K562 (cell line): ENCODE data around the gene PDLIM7. TPM values are rescaled to one million over a fixed set of nuclear protein-coding genes. Genes with fewer than 3 reads are reported as not detected.

Experiments used
- ATAC-seq: fragments of 200-7000 bp; cut with Tn5 transposase; 3 replicates; pipeline ENCODE4 v1.9.1; 2020; ENCODE audit warnings: moderate library complexity
- BruUV-seq: library from RNA; stranded (reverse); fragments of 400-500 nt; replicated peaks from 2 replicates; lab custom pipeline; 2021; lab: Mats Ljungman, UMichigan
- CTCF ChIA-PET: fragments of 300-600 bp; formaldehyde crosslinking; extraction: SDS; loops from one replicate; lab custom pipeline; 2021; ENCODE audit warnings: low intra/inter-chr PET ratio; lab: Yijun Ruan, JAX
- POLR2A ChIA-PET: fragments of 300-600, 350-650 bp; sonication (Branson Sonifier 250); formaldehyde crosslinking; extraction: SDS; loops from one replicate; lab custom pipeline; 2021; ENCODE audit warnings: antibody characterized with exemption, inconsistent platforms; lab: Yijun Ruan, JAX
- DNase-seq, 4 experiments: peaks; one replicate each; pipeline versions ENCODE4 v3.0.0 to v3.0.0-alpha.2; 2011 to 2018; ENCODE audit warnings: low spot score in 3 of 4, mixed read lengths in 3 of 4; ENCODE audit errors: extremely low read depth in 1 of 4
- FAIRE-seq: peaks from 2 replicates; lab custom pipeline; 2011; peaks lifted over from hg19 to GRCh38; lab: Jason Lieb, UNC
- H2AFZ ChIP-seq: 2 replicates; pipeline ENCODE4 v1.6.0; 2011; ENCODE audit warnings: low read depth, low read length, control low read depth, inconsistent platforms
- H3K27ac ChIP-seq: fragments of 200-600 bp; 3 replicates; pipeline ENCODE4 v1.8.0; 2011; ENCODE audit warnings: low read depth, mild to moderate bottlenecking, control low read depth, inconsistent platforms, low read length, moderate library complexity, mixed read lengths; ENCODE audit errors: extremely low read depth
- H3K27me3 ChIP-seq, 2 experiments: fragments of 300-600 bp in 1 of 2; 2 replicates in 1 of 2; 3 replicates in 1 of 2; pipeline versions ENCODE4 v1.6.0 to v1.8.0; 2011; ENCODE audit warnings: inconsistent platforms in 2 of 2, low read length in 2 of 2, mild to moderate bottlenecking in 1 of 2, mixed read lengths in 1 of 2, moderate library complexity in 1 of 2; ENCODE audit not compliant: control insufficient read depth in 2 of 2, insufficient read depth in 2 of 2
- H3K36me3 ChIP-seq: fragments of 300-600 bp; 3 replicates; pipeline ENCODE4 v1.8.0; 2011; ENCODE audit warnings: mild to moderate bottlenecking, low read length, inconsistent platforms; ENCODE audit not compliant: control insufficient read depth, insufficient read depth
- H3K4me1 ChIP-seq, 2 experiments: fragments of 200-600 bp in 1 of 2; replicated peaks in 1 of 2; 2 replicates in 1 of 2; 3 replicates in 1 of 2; pipeline versions ENCODE4 v1.5.1 to v1.8.0; 2011; ENCODE audit warnings: inconsistent platforms in 2 of 2, low read length in 2 of 2, mild to moderate bottlenecking in 1 of 2, mixed read lengths in 1 of 2, moderate library complexity in 1 of 2; ENCODE audit not compliant: control insufficient read depth in 2 of 2, insufficient read depth in 2 of 2
- H3K4me2 ChIP-seq: 2 replicates; pipeline ENCODE4 v1.6.1; 2011; ENCODE audit warnings: low read length, control low read depth, inconsistent platforms, mixed read lengths; ENCODE audit not compliant: insufficient read depth
- H3K4me3 ChIP-seq: fragments of 200-600 bp; sonication (generic), shearing (Covaris generic); 2 replicates; pipeline ENCODE4 v1.5.1; 2016; ENCODE audit warnings: control low read depth, inconsistent platforms
- H3K79me2 ChIP-seq: fragments of 200-600 bp; 3 replicates; pipeline ENCODE4 v1.8.0; 2011; ENCODE audit warnings: low read length, inconsistent platforms; ENCODE audit not compliant: control insufficient read depth, insufficient read depth
- H3K9ac ChIP-seq, 2 experiments: 2 replicates each; pipeline versions ENCODE4 v1.6.0 to v1.6.1; 2011; ENCODE audit warnings: low read depth in 2 of 2, low read length in 2 of 2, control low read depth in 1 of 2, inconsistent platforms in 1 of 2, mild to moderate bottlenecking in 1 of 2, mixed read lengths in 1 of 2; ENCODE audit not compliant: insufficient read depth in 1 of 2
- H3K9me1 ChIP-seq: one replicate; pipeline ENCODE4 v1.6.0; 2011; ENCODE audit warnings: inconsistent platforms, mild to moderate bottlenecking, low read length, moderate library complexity; ENCODE audit not compliant: control insufficient read depth, insufficient read depth
- H3K9me3 ChIP-seq: replicated peaks from 2 replicates; pipeline ENCODE4 v1.5.1; 2011; ENCODE audit warnings: low read depth, low read length, inconsistent platforms; ENCODE audit not compliant: control insufficient read depth, insufficient read depth
- H4K20me1 ChIP-seq: replicated peaks from 2 replicates; pipeline ENCODE4 v1.6.1; 2011; ENCODE audit warnings: low read length, inconsistent platforms, mixed read lengths; ENCODE audit not compliant: control insufficient read depth, insufficient read depth
- BMI1 ChIP-seq: fragments of 150-350 bp; IDR thresholded peaks from 2 replicates; pipeline ENCODE4 v1.6.1; 2014; ENCODE audit warnings: low read length
- CHD1 ChIP-seq: fragments of 200-600 bp; sonication (generic); IDR thresholded peaks from one replicate; pipeline ENCODE4 v1.6.1; 2012; ENCODE audit warnings: mild to moderate bottlenecking, moderate library complexity, low read length, inconsistent platforms
- E2F6 ChIP-seq, 2 experiments: IDR thresholded peaks; 2 replicates each; pipeline ENCODE4 v1.6.1; 2011; ENCODE audit warnings: borderline replicate concordance in 1 of 2, control low read depth in 1 of 2, low read depth in 1 of 2, low read length in 1 of 2, mild to moderate bottlenecking in 1 of 2, mixed read lengths in 1 of 2, moderate library complexity in 1 of 2; ENCODE audit not compliant: insufficient read depth in 1 of 2, insufficient read length in 1 of 2, poor library complexity in 1 of 2, severe bottlenecking in 1 of 2; ENCODE audit errors: extremely low read depth in 1 of 2
- EWSR1 ChIP-seq: fragments of 450-650 bp; IDR thresholded peaks from 2 replicates; pipeline ENCODE4 v1.6.1; 2018; ENCODE audit warnings: borderline replicate concordance, mild to moderate bottlenecking, low read depth, moderate library complexity; ENCODE audit not compliant: partially characterized antibody
- GABPB1 ChIP-seq: sonication (generic); formaldehyde crosslinking; IDR thresholded peaks from 2 replicates; pipeline ENCODE4 v1.8.0; 2022; ENCODE audit warnings: mild to moderate bottlenecking, missing genetic modification reagents
- HDAC6 ChIP-seq: IDR thresholded peaks from 2 replicates; pipeline ENCODE4 v1.6.1; 2012; ENCODE audit warnings: low read depth, mild to moderate bottlenecking, control low read depth, inconsistent platforms, low read length, moderate library complexity
- HIVEP1 ChIP-seq: fragments of 250-450 bp; sonication (Bioruptor Pico); IDR thresholded peaks from 2 replicates; pipeline ENCODE4 v1.4.0; 2020; ENCODE audit warnings: mild to moderate bottlenecking
- NELFE ChIP-seq: IDR thresholded peaks from 2 replicates; pipeline ENCODE4 v1.6.1; 2011; ENCODE audit warnings: mild to moderate bottlenecking; ENCODE audit not compliant: insufficient read depth, insufficient read length
- POLR2H ChIP-seq: IDR thresholded peaks from 2 replicates; pipeline ENCODE4 v1.6.1; 2016; ENCODE audit warnings: missing genetic modification characterization, low read depth, mild to moderate bottlenecking, control low read depth, missing compliant biosample characterization, moderate library complexity
- PRMT5 ChIP-seq: sonication (generic); formaldehyde crosslinking; IDR thresholded peaks from 2 replicates; pipeline ENCODE4 v1.5.0; 2020; ENCODE audit warnings: missing genetic modification reagents
- RFX5 ChIP-seq: IDR thresholded peaks from 2 replicates; pipeline ENCODE4 v1.6.1; 2011; ENCODE audit warnings: low read depth, mild to moderate bottlenecking, improper control_type of control experiment, low read length
- SNIP1 ChIP-seq: fragments of 450-650 bp; IDR thresholded peaks from 2 replicates; pipeline ENCODE4 v1.7.1; 2017; ENCODE audit warnings: low read depth, mild to moderate bottlenecking
- STAT6 ChIP-seq: sonication (generic); formaldehyde crosslinking; IDR thresholded peaks from 2 replicates; pipeline ENCODE4 v1.8.1; 2023; ENCODE audit warnings: mild to moderate bottlenecking, missing genetic modification reagents
- ZNF23 ChIP-seq: fragments of 250-450 bp; sonication (Bioruptor Pico); IDR thresholded peaks from 2 replicates; pipeline ENCODE4 v1.4.0; 2020; ENCODE audit warnings: mild to moderate bottlenecking
- ZNF41 ChIP-seq: fragments of 250-450 bp; sonication (Bioruptor Pico); conservative IDR thresholded peaks from 2 replicates; pipeline ENCODE4 v1.4.0; 2020; ENCODE audit warnings: mild to moderate bottlenecking
- WGBS: fragments of 100-300 bp; shearing (Covaris generic); methylation state at CpG from one replicate; pipeline ENCODE4 v1.1.6; 2016; ENCODE audit warnings: low coverage, mixed read lengths; ENCODE audit not compliant: insufficient coverage; ENCODE audit errors: missing lambda C conversion rate; 5-methylcytosine and 5-hydroxymethylcytosine counted together
- in situ Hi-C: fragments of 300-500 bp; cut with MboI; formaldehyde crosslinking; loops from 4 replicates; pipeline ENCODE4 v1.15.0; 2018; ENCODE audit warnings: inconsistent platforms, mixed read lengths
- intact Hi-C: fragments of 100-400 bp; cut with micrococcal nuclease; formaldehyde crosslinking; loops from 2 replicates; pipeline ENCODE4 v1.14.2; 2022
- polyA plus RNA-seq, 8 experiments: library from polyadenylated mRNA; depleted of rRNA in 4 of 8; stranded (reverse) in 5 of 8; unstranded in 3 of 8; fragments of >200 nt; fragmentation: Nextera tagmentation in 2 of 8; fragmentation: Illumina TruSeq in 1 of 8; extraction: Ambion mirVana in 2 of 8; extraction: Trizol in 1 of 8; gene quantifications; 2 replicates each; pipeline versions ENCODE4 v1.2.1 to v1.2.3, GENCODE V29; 2011 to 2014; ENCODE audit warnings: inconsistent platforms in 1 of 8, missing spikeins in 1 of 8
- total RNA-seq, 7 experiments: library from RNA; depleted of rRNA in 6 of 7; stranded (reverse); fragments of >200 nt in 6 of 7; fragmentation: Illumina TruSeq in 2 of 7; extraction: Trizol in 2 of 7; gene quantifications; 2 replicates each; pipeline versions ENCODE4 v1.2.1 to v1.2.3, GENCODE V29; 2011 to 2021; ENCODE audit warnings: low replicate concordance in 1 of 7
- TF ChIP-seq, protein P1 (sequence below): IDR thresholded peaks from 2 replicates; pipeline ENCODE4 v1.6.1; 2016; ENCODE audit warnings: missing genetic modification characterization, missing compliant biosample characterization
- TF ChIP-seq, protein P2 (sequence below): fragments of 450-650 bp; IDR thresholded peaks from 2 replicates; pipeline ENCODE4 v1.6.1; 2016; ENCODE audit warnings: missing biosample characterization, missing genetic modification characterization

Gene PDLIM7
- total and polyA plus RNA-seq, 9 of the 15 experiments (the other 6 are each of a cell fraction or from before 2014, with no cell fraction given): 2.1 to 124 (median 32.6) TPM

DNA sequence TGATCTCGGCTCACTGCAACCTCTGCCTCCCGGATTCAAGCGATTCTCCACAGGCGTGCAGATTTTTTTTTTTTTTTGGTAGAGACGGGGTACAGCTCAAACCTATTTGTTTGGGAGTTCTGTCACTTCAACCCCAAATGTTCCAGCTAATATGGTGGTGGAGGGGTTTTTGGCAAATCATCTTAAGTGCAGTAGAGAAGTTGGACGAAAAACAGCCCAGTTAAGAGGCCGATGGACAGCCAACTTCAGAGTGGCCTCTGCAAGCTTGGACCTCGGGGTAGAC, 51.5 kb downstream of the PDLIM7 start:
- Histone ChIP-seq H3K4me2 (peak overlapping the region; percentile 81), H3K27ac (peak overlapping the region; percentile 27), H3K9me3 (no peaks in the 10 kb centered on the region), H3K27me3 (no peaks in the 10 kb centered on the region), H2AFZ (peak overlapping the region; percentile 67; the same call in 1 of the 2 replicates), H3K9me1 (peaks cover 3% of the 10 kb centered on the region), H3K36me3 (peaks cover 24% of the 10 kb centered on the region; the same call in 1 of the 3 replicates), H3K4me3 (peak overlapping the region; percentile 62), H3K4me1 (peaks cover 19 to 58% of the 10 kb centered on the region in 2 experiments), H3K9ac (peak overlapping the region; percentile 53 to 95), H3K79me2 (no peaks in the 10 kb centered on the region), H4K20me1 (peaks cover 25% of the 10 kb centered on the region)
- ChIA-PET CTCF (interaction anchor here (0.6 to 0.9 kb wide), 2 partner anchors 56 to 75 kb away, joined by 3 read pairs; no protein-coding TSS in a partner anchor), POLR2A (interaction anchor here (1.0 to 11.8 kb wide), 8 partner anchors 7 to 141 kb away, joined by 3 to 210 read pairs (median 8); partner anchors contain the start of gene GRK6)
- ATAC-seq (no peak), DNase-seq (no peak), FAIRE-seq (no peak)
- WGBS: 0% methylated on average over 3 of the region's 8 CpGs
- no TSS peak for BruUV-seq
- in situ Hi-C loops: loop anchor here (5.0 kb wide), 1 partner anchor 54 kb away; no protein-coding TSS in a partner anchor
- intact Hi-C loops: loop anchor here (1.0 to 2.0 kb wide), 2 partner anchors 128 to 331 kb away; no protein-coding TSS in a partner anchor
- TF ChIP-seq E2F6 (IDR thresholded peaks at IDR 0.05; ENCODE audit: borderline replicate concordance in 1 of 2, extremely low read depth in 1 of 2, insufficient read depth in 1 of 2, insufficient read length in 1 of 2, low read depth in 1 of 2, low read length in 1 of 2, poor library complexity in 1 of 2, severe bottlenecking in 1 of 2): no peak
- no peak for TF ChIP-seq ZNF23
- no peak for TF ChIP-seq SNIP1
- no peak for TF ChIP-seq STAT6 (CRISPR knock-in tag)
- TF ChIP-seq NELFE: no peak
- no peak for TF ChIP-seq RFX5
- TF ChIP-seq, protein P1, sequence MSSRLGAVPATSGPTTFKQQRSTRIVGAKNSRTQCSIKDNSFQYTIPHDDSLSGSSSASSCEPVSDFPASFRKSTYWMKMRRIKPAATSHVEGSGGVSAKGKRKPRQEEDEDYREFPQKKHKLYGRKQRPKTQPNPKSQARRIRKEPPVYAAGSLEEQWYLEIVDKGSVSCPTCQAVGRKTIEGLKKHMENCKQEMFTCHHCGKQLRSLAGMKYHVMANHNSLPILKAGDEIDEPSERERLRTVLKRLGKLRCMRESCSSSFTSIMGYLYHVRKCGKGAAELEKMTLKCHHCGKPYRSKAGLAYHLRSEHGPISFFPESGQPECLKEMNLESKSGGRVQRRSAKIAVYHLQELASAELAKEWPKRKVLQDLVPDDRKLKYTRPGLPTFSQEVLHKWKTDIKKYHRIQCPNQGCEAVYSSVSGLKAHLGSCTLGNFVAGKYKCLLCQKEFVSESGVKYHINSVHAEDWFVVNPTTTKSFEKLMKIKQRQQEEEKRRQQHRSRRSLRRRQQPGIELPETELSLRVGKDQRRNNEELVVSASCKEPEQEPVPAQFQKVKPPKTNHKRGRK: peak; percentile 12
- peak; percentile 27; the same call in 1 of the 2 replicates for TF ChIP-seq POLR2H (tag)
- TF ChIP-seq BMI1: no peak
- TF ChIP-seq HIVEP1 (CRISPR knock-in tag): no peak
- no peak for TF ChIP-seq ZNF41 (CRISPR knock-in tag)
- peak; percentile 49 for TF ChIP-seq EWSR1
- TF ChIP-seq, protein P2, sequence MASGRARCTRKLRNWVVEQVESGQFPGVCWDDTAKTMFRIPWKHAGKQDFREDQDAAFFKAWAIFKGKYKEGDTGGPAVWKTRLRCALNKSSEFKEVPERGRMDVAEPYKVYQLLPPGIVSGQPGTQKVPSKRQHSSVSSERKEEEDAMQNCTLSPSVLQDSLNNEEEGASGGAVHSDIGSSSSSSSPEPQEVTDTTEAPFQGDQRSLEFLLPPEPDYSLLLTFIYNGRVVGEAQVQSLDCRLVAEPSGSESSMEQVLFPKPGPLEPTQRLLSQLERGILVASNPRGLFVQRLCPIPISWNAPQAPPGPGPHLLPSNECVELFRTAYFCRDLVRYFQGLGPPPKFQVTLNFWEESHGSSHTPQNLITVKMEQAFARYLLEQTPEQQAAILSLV (tag): no peak
- 0 out of 2 replicates have a peak, but pooled peaks have one; percentile 10 for TF ChIP-seq GABPB1 (CRISPR knock-in tag)
- no peak for TF ChIP-seq CHD1
- no peak for TF ChIP-seq PRMT5 (CRISPR knock-in tag)
- no peak for TF ChIP-seq HDAC6
